MM.1S (cell line): Measurements from ENCODE around the gene REX1BD.

Source experiments
- CTCF ChIP-seq: fragments of 300-600 bp; sonication (generic); IDR thresholded peaks from 2 replicates; pipeline ENCODE4 v1.5.1; 2016; ENCODE audit warnings: antibody characterized with exemption, low read length, mixed read lengths
- EZH2 ChIP-seq: fragments of 300-600 bp; sonication (generic); optimal IDR thresholded peaks from 2 replicates; pipeline ENCODE3; 2017; ENCODE audit warnings: low read depth, mild to moderate bottlenecking, antibody characterized with exemption, low read length, mixed read lengths

- TF ChIP-seq CTCF, result no peak
- no peak for TF ChIP-seq EZH2
These were observed 46.3 kb upstream of the REX1BD start for GRCh38 chr19:18541992-18542940.
